Measurements from ENCODE around the gene SELENON.
A peak's percentile ranks its signal among the peaks of the same experiment; 100 is the strongest.

SELENON gene, protein sequence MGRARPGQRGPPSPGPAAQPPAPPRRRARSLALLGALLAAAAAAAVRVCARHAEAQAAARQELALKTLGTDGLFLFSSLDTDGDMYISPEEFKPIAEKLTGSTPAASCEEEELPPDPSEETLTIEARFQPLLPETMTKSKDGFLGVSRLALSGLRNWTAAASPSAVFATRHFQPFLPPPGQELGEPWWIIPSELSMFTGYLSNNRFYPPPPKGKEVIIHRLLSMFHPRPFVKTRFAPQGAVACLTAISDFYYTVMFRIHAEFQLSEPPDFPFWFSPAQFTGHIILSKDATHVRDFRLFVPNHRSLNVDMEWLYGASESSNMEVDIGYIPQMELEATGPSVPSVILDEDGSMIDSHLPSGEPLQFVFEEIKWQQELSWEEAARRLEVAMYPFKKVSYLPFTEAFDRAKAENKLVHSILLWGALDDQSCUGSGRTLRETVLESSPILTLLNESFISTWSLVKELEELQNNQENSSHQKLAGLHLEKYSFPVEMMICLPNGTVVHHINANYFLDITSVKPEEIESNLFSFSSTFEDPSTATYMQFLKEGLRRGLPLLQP

DNA sequence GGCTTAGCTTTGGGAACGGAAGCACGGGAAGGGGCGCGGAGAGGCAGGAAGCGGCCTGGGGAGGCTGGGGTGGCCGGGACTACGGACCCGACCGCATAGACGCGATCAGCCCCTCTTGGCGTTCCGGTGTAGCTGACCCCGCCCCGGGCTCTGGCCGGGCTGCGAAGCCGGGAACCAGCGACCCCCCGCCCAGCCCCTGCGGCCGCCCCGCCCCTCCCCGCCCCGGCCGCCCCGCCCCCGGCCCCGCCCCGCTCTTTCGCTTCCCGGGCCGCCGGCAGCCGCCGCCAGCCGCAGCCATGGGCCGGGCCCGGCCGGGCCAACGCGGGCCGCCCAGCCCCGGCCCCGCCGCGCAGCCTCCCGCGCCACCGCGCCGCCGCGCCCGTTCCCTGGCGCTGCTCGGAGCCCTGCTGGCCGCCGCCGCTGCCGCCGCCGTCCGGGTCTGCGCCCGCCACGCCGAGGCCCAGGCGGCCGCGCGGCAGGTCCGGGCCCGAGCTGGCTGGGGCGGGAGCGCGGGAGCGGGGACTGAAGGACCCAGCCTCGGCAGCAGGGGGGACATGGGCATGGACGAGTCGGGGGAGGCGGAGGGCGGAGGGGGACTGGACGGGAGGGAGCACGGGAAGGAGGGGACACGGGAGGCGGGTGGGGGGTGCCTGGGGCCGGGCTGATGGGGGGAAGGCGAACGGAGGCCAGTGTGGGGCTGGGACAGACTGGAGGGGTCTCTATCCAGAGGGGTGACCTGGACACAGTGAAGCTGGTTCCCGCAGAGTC, at the start of gene SELENON:
Gene SELENON, plus strand, starts transcription at position 259 of the 768 bp plus-strand sequence. Its CDS starts 38 bp downstream, at position 297.
- peak in 1 of 2 experiments; percentile 71 for DNase-seq

DNA sequence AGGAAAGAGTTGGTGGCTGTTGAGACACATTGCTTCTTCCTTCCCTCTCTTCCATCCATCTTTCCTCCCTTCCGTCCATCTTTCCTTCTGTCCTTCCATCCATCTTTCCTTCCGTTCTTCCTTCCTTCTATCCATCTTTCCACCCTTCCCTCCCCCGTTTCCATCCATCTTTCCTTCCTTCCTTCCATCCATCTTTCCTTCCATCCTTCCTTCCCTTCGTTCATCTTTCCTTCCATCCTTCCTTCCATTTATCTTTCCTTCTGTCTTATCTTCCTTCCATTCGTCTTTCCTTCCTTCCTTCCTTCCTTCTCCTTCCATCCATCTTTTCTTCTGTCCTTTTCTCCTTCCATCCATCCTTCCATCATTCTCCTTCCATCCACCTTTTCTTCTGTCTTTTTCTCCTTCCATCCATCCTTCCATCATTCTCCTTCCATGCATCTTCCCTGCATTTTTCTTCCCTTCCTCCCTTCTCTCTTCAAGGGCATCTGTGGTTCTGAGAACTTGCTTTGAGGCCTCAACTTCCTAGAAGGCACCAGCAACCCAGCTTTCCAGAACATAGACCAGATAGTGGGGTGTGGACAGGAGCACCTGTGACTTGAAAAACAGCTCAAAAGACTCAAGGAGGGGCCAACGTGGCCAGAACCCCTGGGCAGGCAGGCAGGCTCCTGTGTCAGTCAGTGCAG, 48.9 kb upstream of the SELENON start:
- DNase-seq = no peak

DNA sequence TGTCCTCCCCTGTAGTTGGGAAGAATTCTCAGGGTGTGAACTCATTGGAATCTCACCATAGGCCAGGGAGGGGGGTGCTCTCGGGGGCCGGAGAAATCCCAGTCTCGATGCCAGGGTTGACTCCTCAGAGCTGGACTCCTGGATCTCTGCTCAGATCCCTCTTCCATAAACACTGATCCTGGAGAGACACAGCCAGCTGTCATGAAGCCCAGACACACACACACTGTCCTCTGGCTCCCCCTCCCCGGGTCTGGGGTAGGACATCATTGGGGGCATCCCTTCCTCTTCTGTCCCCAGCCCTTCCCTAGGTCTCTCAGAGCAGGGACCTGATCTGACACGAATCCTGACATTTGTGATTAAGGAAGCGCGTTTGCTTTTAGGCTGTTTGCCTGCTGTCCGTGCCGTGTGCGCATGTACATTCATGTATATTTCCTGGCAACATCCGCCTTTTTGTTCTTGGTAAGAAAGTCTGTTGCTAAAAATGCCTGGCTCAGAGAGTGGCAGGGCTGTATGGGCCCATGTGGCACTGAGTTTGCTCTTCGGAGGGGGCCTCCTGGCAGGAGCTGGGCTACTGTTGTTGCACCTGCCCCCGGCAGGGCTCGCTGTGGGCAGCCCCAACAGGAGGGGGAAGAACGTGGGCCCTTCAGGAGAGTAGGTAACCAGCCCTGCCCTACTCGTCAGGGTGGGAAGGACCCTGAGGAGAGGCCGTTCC, 45.4 kb upstream of the SELENON start:
- peak; percentile 89 to 90 for DNase-seq

DNA sequence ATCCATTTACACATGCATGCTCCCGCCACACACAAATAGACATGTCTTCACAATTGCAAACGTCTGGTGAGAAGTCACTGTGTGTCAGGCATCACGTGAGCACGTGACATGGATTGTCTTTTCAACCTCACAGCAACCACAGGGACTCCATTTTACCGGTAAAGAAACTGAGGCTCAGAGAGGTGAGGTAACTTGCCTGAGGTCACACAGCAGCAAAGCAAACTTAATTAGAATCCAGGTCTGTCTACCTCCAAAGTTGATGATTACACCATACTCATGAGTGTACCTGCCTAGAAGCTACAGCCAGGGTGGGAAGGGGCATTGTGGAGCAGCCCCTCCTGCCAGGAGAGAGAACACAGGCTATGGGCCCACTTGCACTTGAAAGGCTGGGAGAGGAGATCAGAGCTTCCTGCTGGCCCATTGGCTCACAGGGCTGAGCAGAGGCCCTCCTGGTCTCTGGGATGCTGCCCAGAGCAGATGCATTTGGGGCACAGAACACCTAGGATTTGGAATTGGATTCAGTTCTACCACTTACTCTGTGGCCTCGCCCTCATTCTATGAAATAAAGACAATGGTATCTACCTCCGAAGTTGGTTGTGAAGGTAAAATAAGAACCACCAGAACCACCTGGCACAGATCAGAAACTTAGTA, 44.4 kb upstream of the SELENON start:
- DNase-seq = no peak

DNA sequence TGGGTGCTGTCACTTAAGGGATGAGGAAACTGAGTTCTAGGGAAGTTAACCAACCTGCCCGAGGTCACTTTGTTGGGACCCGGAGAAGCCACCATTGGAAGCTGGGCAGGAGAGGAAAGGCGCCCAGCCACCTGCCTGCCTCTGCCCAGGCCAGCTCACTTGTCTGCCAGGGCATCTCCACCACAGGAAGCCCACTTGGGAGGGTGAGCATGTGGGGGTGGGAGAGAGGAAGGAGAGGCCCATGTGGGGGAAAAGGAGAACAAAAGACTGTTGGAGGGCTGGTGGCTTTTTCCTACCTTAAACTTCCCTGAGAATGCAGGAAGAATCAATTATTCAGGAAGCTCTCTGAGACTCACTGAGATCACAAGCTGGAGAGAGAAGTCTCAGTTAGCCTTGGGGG, 43.8 kb upstream of the SELENON start:
- DNase-seq = no peak

DNA sequence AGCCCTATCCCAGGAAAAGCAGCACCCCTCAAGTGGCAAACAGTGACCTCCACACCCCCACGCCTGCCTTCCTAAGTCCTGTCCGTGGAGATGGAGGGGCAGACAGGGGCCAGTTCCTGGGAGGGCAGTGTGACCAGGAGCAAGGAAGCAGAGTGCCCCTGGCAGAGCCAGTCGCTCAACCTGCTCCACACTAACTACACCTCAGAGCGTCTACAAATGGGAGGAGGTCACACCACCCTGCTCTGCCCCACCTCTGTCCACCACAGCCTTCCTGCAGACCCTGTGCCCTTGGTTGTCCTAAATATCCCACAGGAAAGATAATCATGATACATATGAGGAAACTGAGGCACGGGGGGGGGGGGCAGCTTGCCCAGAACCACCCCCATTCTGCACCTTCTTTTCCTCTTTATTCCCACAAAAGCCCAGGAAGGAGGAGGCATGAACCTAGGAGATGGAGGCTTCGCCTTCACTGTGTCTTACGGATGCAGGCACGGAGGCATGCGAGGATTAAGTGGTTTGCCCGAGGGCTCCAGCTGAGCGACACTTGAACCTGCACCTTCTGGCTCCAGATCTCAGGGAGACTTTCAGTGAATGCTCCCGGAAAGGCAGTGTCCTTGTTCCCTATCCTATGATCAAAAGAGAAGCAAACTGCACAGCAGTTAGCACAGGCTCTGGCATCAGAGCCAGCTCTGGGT, 42.7 kb upstream of the SELENON start:
- no peak for DNase-seq

DNA sequence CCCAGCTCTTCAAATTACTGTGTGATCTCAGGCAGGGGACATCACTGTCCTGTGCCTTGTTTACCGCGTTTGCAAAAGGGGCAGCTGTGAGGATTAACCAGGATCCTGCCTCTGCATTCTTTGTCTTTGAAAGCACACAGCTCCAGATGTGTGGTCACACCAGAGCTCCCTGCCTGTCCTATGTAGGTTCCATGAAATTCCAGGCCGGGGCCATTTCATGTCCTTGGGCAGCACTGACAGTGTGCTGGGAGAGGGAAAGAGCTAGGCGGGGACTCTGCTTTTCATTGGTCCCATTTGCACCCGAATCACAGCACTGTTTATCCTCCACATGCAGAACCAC, 42.2 kb upstream of the SELENON start:
- DNase-seq = no peak

DNA sequence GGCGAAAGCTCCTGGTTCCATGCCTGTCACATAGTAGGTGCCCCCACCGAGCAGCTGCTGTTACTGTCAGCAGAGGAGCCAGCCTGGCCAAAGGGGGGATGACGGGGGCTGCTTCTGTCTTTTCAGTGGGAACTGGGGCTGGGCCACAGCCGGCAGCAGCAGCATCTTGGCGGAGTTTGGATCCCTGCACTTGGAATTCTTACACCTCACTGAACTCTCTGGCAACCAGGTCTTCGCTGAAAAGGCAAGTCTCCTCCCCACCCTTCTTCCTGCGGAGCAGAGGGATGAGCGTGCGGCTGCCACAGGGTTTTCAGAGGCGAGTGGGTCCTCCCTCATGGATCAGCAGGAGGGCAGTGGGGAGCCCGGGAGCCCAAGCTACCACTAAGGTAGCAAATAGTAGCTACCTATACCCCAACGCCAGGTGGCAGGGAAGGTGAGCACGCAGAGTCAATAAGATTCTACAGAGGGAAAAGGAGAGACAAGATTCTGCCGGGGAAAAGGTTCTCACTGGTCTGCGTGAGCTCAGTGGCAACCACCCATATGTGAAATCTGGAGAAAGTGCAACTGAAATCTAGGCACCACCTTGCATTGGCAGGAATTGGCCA, 41.4 kb upstream of the SELENON start:
- DNase-seq = peak; percentile 86 to 96

DNA sequence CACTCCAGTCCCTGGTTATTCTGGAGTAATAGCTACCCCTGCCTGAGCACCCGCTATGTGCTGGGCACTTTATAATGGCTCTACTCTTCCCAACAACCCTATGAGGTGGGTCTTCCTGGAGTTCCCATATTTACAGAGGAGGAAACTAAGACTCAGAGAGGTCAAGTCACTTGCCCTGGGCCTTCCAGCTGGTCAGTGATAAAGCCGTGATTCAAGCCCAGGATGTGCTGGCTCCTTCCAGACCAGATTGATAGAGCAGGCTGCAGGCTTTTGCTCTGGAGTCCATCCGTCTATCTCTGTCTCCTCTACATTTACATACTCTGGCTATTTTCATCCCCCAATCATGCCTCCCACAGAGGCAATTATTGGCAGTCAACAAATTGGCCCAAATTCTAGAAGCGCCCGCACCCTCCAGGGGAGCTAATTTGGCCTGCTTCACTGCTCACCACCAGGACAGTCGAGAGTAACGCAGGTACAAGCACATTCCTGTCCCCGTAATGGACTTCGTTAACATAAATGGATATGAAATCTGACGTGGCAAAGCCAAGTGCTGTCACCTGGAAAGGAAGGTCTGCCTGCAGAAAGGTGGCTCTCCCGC, 39.8 kb upstream of the SELENON start:
- peak in 1 of 2 experiments; percentile 56 for DNase-seq

DNA sequence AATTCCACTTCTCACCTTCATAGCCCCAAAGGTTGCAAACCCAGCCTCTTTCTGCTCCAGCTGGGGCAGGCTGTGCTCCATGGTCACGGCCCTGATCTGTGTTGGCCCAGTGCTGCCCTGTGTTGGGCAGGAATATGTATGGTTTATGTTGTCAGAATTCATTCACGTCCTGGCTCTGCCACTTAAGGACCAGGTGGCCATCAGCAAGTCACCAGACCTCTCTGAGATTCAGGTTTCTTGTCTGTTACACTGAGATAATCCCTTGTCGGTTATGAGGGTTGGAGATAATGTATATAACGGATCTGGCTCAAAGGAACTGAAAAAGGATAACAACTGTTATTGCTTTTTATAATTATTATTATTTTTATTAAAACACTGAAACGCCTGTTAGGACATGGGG, 39.1 kb upstream of the SELENON start:
- DNase-seq = no peak

DNA sequence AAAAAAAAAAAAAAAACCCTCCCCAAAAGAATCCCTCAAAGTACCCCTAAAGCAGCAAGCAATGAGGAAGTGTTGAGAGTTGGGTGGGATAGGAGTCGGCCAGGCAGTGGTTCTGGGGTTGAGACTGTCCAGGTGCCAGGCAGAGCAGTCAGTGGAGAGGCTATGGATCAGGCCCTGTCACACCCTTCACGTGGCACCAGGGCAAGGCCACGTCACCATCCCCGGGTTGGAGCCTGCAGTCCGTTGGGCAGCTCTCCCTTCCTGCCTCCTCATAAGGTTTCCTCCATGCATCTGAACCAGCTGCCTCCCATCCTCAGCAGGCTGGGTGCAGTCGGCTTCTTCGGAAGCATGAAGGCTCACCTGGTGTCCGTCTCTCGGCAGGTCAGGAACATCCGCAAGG, 36.5 kb upstream of the SELENON start:
- DNase-seq = no peak

DNA sequence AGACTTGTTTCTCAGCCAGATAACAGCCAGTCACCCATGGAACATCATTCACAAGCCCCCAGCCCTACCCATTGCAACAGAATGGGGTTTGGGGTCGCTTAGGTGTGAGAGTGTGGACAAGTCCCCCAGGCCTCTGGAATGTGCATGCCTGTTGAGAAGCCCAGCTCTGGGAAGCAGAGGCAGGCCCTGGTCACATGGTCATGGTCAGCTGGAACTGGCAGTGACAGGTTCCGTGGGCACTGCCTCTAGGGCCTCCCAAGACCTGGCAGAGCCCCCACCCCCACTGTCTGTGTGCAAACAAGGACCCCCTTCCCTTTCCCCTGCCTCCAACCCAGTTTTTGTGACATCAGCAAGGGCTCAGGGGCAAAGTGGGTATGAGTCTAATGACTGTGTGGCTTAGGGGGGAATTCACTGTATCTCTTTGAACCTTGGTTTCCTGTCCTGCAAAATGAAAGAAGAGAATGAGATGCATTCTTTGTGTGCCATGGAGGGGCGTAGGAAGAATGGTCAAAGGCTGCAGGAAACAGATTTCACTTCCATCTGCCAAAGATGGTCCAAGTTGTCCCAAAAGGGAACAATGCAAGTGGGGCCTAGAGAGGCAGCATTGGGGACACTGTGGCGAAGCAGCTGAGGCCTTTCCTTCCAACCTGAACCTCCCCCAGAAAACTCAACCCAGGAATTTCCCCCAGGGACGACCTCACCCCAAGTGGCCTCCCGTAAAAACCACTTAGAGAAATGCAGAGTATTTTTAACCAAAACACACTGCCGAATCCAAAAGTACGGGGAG, 34.7 kb upstream of the SELENON start:
- DNase-seq = no peak

DNA sequence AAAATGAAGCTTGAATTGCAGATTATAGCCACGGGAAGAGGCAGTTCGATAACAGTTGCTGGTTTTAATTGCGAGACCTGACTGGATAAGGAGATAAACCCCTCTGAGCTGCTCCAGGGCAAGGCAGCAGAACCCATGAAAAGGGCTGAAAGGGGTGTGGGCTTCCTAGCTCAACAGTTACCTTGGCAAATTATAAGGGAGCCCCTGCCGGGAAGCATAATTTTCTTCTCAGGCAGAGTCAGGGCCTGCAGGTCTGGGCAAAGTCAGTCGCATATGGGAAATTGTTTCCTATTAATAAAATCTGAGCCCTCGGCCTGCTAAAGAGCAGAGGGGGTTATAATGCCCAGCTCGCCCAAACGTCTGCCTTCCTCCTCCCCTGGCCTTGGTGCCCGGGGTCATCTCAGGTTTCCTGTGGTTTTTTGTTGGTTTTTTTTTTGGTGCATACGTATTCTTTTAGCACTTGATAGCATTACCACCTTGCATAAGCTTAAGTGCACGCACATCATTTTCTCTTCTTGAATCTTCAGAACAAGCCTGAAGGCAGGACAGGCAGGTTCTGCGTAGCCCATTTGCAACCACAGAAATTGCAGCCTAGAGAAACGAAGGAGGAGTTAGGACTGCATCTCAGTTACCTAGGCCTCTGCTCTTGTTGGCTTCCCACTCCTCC, 33.9 kb upstream of the SELENON start:
- DNase-seq = peak; percentile 48 to 75

DNA sequence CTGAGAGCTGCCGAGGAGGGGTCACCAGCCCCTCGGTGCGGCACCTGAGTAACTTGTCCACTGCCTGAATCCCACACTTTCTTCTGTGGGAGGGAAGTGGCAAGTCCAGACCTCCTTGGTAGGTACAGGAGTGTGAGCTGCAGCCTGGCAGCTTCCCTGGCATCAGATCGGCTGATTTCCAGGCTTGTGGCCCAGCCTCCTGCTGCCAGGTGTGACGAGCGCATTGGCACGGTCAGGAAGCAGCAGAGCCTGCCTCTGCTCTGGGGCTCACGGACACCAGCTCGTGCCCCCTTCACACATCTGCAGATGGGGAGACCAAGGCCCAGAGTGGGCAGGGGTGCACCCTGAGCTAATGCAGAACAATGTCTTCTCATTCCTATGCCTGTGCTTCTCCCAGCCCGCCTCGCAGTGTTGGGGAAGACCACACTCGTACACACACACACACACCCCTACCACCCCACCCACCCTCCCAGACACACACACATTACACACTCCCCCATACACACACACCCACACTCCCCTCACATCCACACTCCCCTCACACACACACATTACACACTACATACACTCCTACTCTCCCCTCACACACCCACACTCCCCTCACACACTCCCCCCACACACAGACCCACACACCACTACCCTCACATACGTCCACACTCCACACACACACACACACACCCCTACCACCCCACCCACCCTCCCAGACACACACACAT, 33.1 kb upstream of the SELENON start:
- DNase-seq = peak in 1 of 2 experiments; percentile 50

DNA sequence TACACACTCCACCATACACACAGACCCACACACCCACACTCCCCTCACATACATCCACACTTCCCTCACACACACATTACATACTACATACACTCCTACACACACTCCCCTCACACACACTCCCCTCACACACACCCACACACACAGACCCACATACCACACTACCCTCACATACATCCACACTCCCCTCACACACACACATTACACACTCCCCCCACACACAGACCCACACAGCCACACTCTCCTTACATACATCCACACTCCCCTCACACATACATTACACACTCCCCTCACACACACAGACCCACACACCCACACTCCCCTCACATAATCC, 32.6 kb upstream of the SELENON start:
- DNase-seq = no peak

DNA sequence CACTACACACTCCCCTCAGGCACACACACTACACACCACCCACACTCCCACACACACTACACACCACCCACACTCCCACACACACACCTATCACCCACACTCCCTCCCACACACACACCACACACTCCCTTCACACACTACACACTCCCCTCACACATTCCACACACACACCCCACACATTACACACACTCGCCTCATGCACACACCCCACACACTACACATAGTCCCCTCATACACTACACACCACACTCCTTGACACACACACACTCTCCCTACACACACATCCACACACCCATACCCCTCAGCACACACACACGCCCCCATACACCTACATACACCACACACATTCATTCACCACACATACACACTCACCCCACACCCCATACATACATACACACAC, 31.0 kb upstream of the SELENON start:
- no peak for DNase-seq

DNA sequence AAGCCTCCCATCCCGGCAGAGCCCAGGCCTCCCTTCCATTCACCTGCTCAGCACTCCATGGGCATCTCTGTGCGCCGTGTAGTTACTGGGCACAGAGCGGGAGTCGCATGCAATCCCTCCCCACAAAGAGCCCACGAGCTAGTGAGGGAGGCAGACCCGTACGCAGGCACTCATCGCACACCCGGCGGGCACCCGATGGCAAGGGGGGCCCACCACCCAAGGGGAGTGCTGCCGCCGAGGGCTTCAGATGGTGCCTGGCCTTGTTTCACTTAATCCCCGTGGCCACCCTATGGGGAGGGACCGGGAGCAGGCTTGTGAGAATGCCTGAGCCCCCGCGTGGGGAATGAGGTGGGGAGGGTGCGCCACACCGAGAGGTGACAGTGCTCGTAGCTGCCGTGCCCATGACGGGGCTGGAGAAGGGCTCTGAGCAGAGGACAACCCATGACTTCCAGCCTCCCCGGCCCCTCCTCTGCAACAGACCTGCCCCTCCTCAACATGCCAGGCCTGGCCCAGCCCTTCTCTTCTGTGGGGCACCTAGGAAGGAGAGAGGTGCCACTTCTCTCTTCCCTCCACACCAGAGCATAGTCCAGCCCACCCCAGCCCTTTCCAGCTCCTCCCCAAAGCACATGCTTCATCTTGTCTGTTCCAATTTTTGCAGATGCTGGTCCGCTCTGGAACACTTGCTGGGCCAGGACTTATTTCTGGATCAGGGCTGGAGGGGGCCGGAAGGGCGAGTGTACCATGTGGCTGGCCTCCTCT, 30.2 kb upstream of the SELENON start:
- DNase-seq = no peak
